CD14-positive monocyte (primary cell): Measurements from ENCODE around the gene CR1L. TPM values are rescaled to one million over a fixed set of nuclear protein-coding genes. Genes with fewer than 3 reads are reported as not detected.

Experiments
- polyA plus RNA-seq, 3 donors: library from polyadenylated mRNA; depleted of rRNA in 1 of 3; unstranded in 2 of 3; stranded (reverse) in 1 of 3; fragments of 300-500 nt in 2 of 3; fragments of >200 nt in 1 of 3; fragmentation: Illumina TruSeq in 2 of 3; gene quantifications; 1 replicate in 2 of 3; 2 replicates in 1 of 3; pipeline ENCODE4 v1.2.3, GENCODE V29; 2012 to 2021
- small RNA-seq: library from RNA; depleted of rRNA; stranded (forward); fragments of <200 nt; gene quantifications from one replicate; pipeline ENCODE3, GENCODE V24; 2012; ENCODE audit warnings: low read depth; ENCODE audit not compliant: insufficient read length

The CR1L gene
- polyA plus RNA-seq, 3 donors: 0.49 TPM; not detected in 2

Small RNAs within 50 kb of the gene (small RNA-seq; reads per million reads assigned to genes)
- gene RNA5SP534: not detected

Other genes with a start within 250 kb of the CR1L start
- gene CR2, start 190.8 kb upstream of the CR1L start, polyA plus RNA-seq: under 1 TPM; 0.05 to 0.28 (median 0.08) TPM
- 10 to 100 TPM; 11.3 to 30.8 (median 26.5) TPM for gene CR1, start 149.0 kb upstream of the CR1L start, polyA plus RNA-seq
- 100 to 1,000 TPM; 139 to 259 (median 210) TPM for gene CD46, start 106.9 kb downstream of the CR1L start, polyA plus RNA-seq